HepG2 (cell line): ENCODE measurements around the gene RASL12. TPM values are rescaled to one million over a fixed set of nuclear protein-coding genes. Genes with fewer than 3 reads are reported as not detected.
A peak's percentile ranks its signal among the peaks of the same experiment; 100 is the strongest.

ENCODE experiments used
- CREB3 ChIP-seq: sonication (generic); formaldehyde crosslinking; IDR thresholded peaks from 2 replicates; pipeline ENCODE4 v1.5.0; 2020; ENCODE audit warnings: missing genetic modification reagents
- GATAD2A ChIP-seq: IDR thresholded peaks from 2 replicates; pipeline ENCODE4 v1.6.1; 2016
- GLMP ChIP-seq: sonication (generic); formaldehyde crosslinking; IDR thresholded peaks from 2 replicates; pipeline ENCODE4 v1.9.0; 2021; ENCODE audit warnings: missing genetic modification reagents, mild to moderate bottlenecking, borderline replicate concordance
- MAX ChIP-seq: IDR thresholded peaks from 2 replicates; pipeline ENCODE4 v1.6.1; 2012; ENCODE audit warnings: inconsistent platforms
- MEF2D ChIP-seq: sonication (generic); formaldehyde crosslinking; IDR thresholded peaks from 2 replicates; pipeline ENCODE4 v1.5.1; 2020; ENCODE audit warnings: mild to moderate bottlenecking, missing genetic modification reagents
- NFIC ChIP-seq: IDR thresholded peaks from 2 replicates; pipeline ENCODE4 v1.6.1; 2012; ENCODE audit warnings: mild to moderate bottlenecking, low read length, inconsistent platforms
- PRDM10 ChIP-seq: sonication (generic); formaldehyde crosslinking; IDR thresholded peaks from 2 replicates; pipeline ENCODE4 v1.4.0; 2020; ENCODE audit warnings: low read depth, missing genetic modification reagents
- YEATS2 ChIP-seq: sonication (generic); formaldehyde crosslinking; IDR thresholded peaks from 2 replicates; pipeline ENCODE4 v1.4.0; 2020; ENCODE audit warnings: missing genetic modification reagents, borderline replicate concordance
- ZBTB8A ChIP-seq: sonication (generic); formaldehyde crosslinking; IDR thresholded peaks from 2 replicates; pipeline ENCODE4 v1.4.0; 2020; ENCODE audit warnings: mild to moderate bottlenecking, low read depth, missing genetic modification reagents, borderline replicate concordance
- ZNF101 ChIP-seq: sonication (generic); formaldehyde crosslinking; IDR thresholded peaks from 2 replicates; pipeline ENCODE4 v1.4.0; 2020; ENCODE audit warnings: mild to moderate bottlenecking, low read depth, missing genetic modification reagents, borderline replicate concordance
- ZNF562 ChIP-seq: sonication (generic); formaldehyde crosslinking; IDR thresholded peaks from 2 replicates; pipeline ENCODE4 v1.8.0; 2022; ENCODE audit warnings: missing genetic modification reagents, borderline replicate concordance
- ZNF563 ChIP-seq: sonication (generic); formaldehyde crosslinking; IDR thresholded peaks from 2 replicates; pipeline ENCODE4 v1.8.0; 2022; ENCODE audit warnings: mild to moderate bottlenecking, moderate library complexity, missing genetic modification reagents
- ZNF572 ChIP-seq: sonication (generic); formaldehyde crosslinking; IDR thresholded peaks from 2 replicates; pipeline ENCODE4 v1.5.1; 2020; ENCODE audit warnings: mild to moderate bottlenecking, missing genetic modification reagents
- ZNF724P ChIP-seq: sonication (generic); formaldehyde crosslinking; IDR thresholded peaks from 2 replicates; pipeline ENCODE4 v1.8.0; 2022; ENCODE audit warnings: missing genetic modification reagents, borderline replicate concordance
- ZNF75D ChIP-seq: sonication (generic); formaldehyde crosslinking; IDR thresholded peaks from 2 replicates; pipeline ENCODE4 v1.8.1; 2023; ENCODE audit warnings: missing genetic modification reagents, mild to moderate bottlenecking, borderline replicate concordance
- polyA plus RNA-seq, 8 experiments: library from polyadenylated mRNA; depleted of rRNA in 3 of 8; stranded (reverse) in 7 of 8; unstranded in 1 of 8; fragments of >200 nt; fragmentation: Illumina TruSeq in 4 of 8; extraction: Trizol in 4 of 8; gene quantifications; 2 replicates each; pipeline versions ENCODE4 v1.2.1 to v1.2.3, GENCODE V29; 2011 to 2016; ENCODE audit warnings: low read depth in 4 of 8, missing spikeins in 1 of 8, mixed read lengths in 1 of 8; ENCODE audit not compliant: insufficient read depth in 1 of 8
- total RNA-seq, 5 experiments: library from RNA; depleted of rRNA; stranded (reverse); fragments of >200 nt; fragmentation: Illumina TruSeq; extraction: Trizol; gene quantifications; 2 replicates each; pipeline ENCODE4 v1.2.3, GENCODE V29; 2016; ENCODE audit warnings: low read depth in 1 of 5
- TF ChIP-seq, protein P1 (sequence below): sonication (generic); formaldehyde crosslinking; IDR thresholded peaks from 2 replicates; pipeline ENCODE4 v1.4.0; 2020; ENCODE audit warnings: missing genetic modification reagents, borderline replicate concordance
- TF ChIP-seq, protein P2 (sequence below): sonication (generic); formaldehyde crosslinking; IDR thresholded peaks from 2 replicates; pipeline ENCODE4 v1.4.0; 2020; ENCODE audit warnings: missing genetic modification reagents
- TF ChIP-seq, protein P3 (sequence below): sonication (generic); formaldehyde crosslinking; IDR thresholded peaks from 2 replicates; pipeline ENCODE4 v1.5.0; 2020; ENCODE audit warnings: missing genetic modification reagents, mild to moderate bottlenecking, borderline replicate concordance

Gene RASL12
- total and polyA plus RNA-seq, 2 of the 13 experiments (the other 11 are each of a cell fraction or from before 2014, with no cell fraction given): 0.16 to 0.55 TPM

GRCh38 chr15:65028921-65029735, 38.7 kb downstream of the RASL12 start, which contains the start of gene MTFMT (continued):
- TF ChIP-seq, protein P1, sequence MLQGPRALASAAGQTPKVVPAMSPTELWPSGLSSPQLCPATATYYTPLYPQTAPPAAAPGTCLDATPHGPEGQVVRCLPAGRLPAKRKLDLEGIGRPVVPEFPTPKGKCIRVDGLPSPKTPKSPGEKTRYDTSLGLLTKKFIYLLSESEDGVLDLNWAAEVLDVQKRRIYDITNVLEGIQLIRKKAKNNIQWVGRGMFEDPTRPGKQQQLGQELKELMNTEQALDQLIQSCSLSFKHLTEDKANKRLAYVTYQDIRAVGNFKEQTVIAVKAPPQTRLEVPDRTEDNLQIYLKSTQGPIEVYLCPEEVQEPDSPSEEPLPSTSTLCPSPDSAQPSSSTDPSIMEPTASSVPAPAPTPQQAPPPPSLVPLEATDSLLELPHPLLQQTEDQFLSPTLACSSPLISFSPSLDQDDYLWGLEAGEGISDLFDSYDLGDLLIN: no peak
- TF ChIP-seq NFIC (no peak), ZNF724P (CRISPR knock-in tag) (0 out of 2 replicates have a peak, but pooled peaks have one; percentile 50), MAX (peak; percentile 38), MEF2D (CRISPR knock-in tag) (no peak), ZNF563 (CRISPR knock-in tag) (no peak; the same call in 1 of the 2 replicates), ZNF562 (CRISPR knock-in tag) (no peak), GATAD2A (CRISPR knock-in tag) (no peak), GLMP (CRISPR knock-in tag) (no peak), PRDM10 (no peak), CREB3 (no peak), YEATS2 (CRISPR knock-in tag) (0 out of 2 replicates have a peak, but pooled peaks have one; percentile 36), ZNF101 (no peak), ZBTB8A (CRISPR knock-in tag) (no peak), ZNF75D (CRISPR knock-in tag) (no peak), ZNF572 (no peak)
- TF ChIP-seq, protein P2, sequence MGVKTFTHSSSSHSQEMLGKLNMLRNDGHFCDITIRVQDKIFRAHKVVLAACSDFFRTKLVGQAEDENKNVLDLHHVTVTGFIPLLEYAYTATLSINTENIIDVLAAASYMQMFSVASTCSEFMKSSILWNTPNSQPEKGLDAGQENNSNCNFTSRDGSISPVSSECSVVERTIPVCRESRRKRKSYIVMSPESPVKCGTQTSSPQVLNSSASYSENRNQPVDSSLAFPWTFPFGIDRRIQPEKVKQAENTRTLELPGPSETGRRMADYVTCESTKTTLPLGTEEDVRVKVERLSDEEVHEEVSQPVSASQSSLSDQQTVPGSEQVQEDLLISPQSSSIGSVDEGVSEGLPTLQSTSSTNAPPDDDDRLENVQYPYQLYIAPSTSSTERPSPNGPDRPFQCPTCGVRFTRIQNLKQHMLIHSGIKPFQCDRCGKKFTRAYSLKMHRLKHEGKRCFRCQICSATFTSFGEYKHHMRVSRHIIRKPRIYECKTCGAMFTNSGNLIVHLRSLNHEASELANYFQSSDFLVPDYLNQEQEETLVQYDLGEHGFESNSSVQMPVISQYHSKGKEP (CRISPR knock-in tag): no peak
- TF ChIP-seq, protein P3, sequence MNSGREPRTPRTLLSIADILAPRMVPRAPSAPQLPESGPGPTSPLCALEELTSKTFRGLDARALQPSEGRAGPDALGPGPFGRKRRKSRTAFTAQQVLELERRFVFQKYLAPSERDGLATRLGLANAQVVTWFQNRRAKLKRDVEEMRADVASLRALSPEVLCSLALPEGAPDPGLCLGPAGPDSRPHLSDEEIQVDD (CRISPR knock-in tag): no peak
